Measurements from ENCODE around the gene HMGB3. TPM values are rescaled to one million over a fixed set of nuclear protein-coding genes. Genes with fewer than 3 reads are reported as not detected.
"Not testable (repeated sequence)": the region's sequence is repeated elsewhere in the genome, so short reads cannot be mapped to it uniquely, and the experiment has no call there.

Gene HMGB3
- total RNA-seq, 4 donors from 2014 or later, result 2.7 to 8.4 (median 4.9) TPM

- no peak for DNase-seq (ENCODE audit: low spot score in 2 of 2)
- TF ChIP-seq CTCF (IDR thresholded peaks at IDR 0.05) (no peak), EP300 (IDR thresholded peaks at IDR 0.05) (no peak), POLR2A (IDR thresholded peaks at IDR 0.05) (no peak)
- Histone ChIP-seq H3K27ac (no peak overlapping the region), H3K4me3 (no peak overlapping the region), H3K27me3 (no peaks in the 10 kb centered on the region), H3K36me3 (no peaks in the 10 kb centered on the region), H3K9me3 (peaks cover 0 to 9% (median 0%) of the 10 kb centered on the region in 4 donors), H3K4me1 (no peaks in the 10 kb centered on the region)
- 81 to 100% methylated on average over 1 to 3 of the region's 3 CpGs for WGBS, 2 donors
These were observed 28.2 kb upstream of the HMGB3 start for GRCh38 chrX:150954951-150955350.

- no peaks in the 10 kb centered on the region for H3K36me3 ChIP-seq
- TF ChIP-seq POLR2A (IDR thresholded peaks at IDR 0.05) (no peak), EP300 (IDR thresholded peaks at IDR 0.05) (no peak), CTCF (IDR thresholded peaks at IDR 0.05) (no peak)
- no peak for DNase-seq (ENCODE audit: low spot score in 2 of 2)
- no peaks in the 10 kb centered on the region for H3K4me1 ChIP-seq
- WGBS, 2 donors, result 70 to 100% methylated on average over 1 to 2 of the region's 2 CpGs
- H3K9me3 ChIP-seq, result peaks cover 0 to 9% (median 0%) of the 10 kb centered on the region in 4 donors
- no peaks in the 10 kb centered on the region for H3K27me3 ChIP-seq
- H3K4me3 ChIP-seq, result no peak overlapping the region
- H3K27ac ChIP-seq, result no peak overlapping the region
These were observed 27.5 kb upstream of the HMGB3 start for GRCh38 chrX:150955590-150955989.

GRCh38 chrX:150958177-150958576 lies 25.0 kb upstream of the HMGB3 start:
- H3K27ac ChIP-seq, result no peak overlapping the region
- H3K36me3 ChIP-seq, result no peaks in the 10 kb centered on the region
- H3K4me1 ChIP-seq, result no peaks in the 10 kb centered on the region
- H3K9me3 ChIP-seq, result peaks cover 0 to 9% (median 0%) of the 10 kb centered on the region in 4 donors
- 71% methylated on average over 1 of the region's 1 CpG; no CpG with 5 or more reads in 1 of the 2 donors for WGBS, 2 donors
- no peak overlapping the region for H3K4me3 ChIP-seq
- no peaks in the 10 kb centered on the region for H3K27me3 ChIP-seq
- TF ChIP-seq EP300 (IDR thresholded peaks at IDR 0.05), result no peak
- no peak for TF ChIP-seq POLR2A (IDR thresholded peaks at IDR 0.05)
- no peak for TF ChIP-seq CTCF (IDR thresholded peaks at IDR 0.05)
- no peak for DNase-seq (ENCODE audit: low spot score in 2 of 2)

- TF ChIP-seq EP300 (IDR thresholded peaks at IDR 0.05), result no peak
- TF ChIP-seq CTCF (IDR thresholded peaks at IDR 0.05), result no peak
- TF ChIP-seq POLR2A (IDR thresholded peaks at IDR 0.05), result no peak
- Histone ChIP-seq H3K27ac (no peak overlapping the region), H3K4me1 (no peaks in the 10 kb centered on the region), H3K9me3 (peaks cover 0 to 9% (median 0%) of the 10 kb centered on the region in 4 donors), H3K4me3 (no peak overlapping the region), H3K27me3 (no peaks in the 10 kb centered on the region), H3K36me3 (no peaks in the 10 kb centered on the region)
- DNase-seq (ENCODE audit: low spot score in 2 of 2), result no peak
- WGBS, 2 donors, result 81 to 100% methylated on average over 2 of the region's 2 CpGs
These were observed 23.6 kb upstream of the HMGB3 start for GRCh38 chrX:150959557-150959956.

GRCh38 chrX:150961631-150962030 lies 21.5 kb upstream of the HMGB3 start:
- H3K36me3 ChIP-seq, result no peaks in the 10 kb centered on the region
- no peak overlapping the region for H3K4me3 ChIP-seq
- WGBS, 2 donors, result 85 to 100% methylated on average over 6 to 7 of the region's 7 CpGs
- no peaks in the 10 kb centered on the region for H3K27me3 ChIP-seq
- TF ChIP-seq CTCF (IDR thresholded peaks at IDR 0.05) (no peak), EP300 (IDR thresholded peaks at IDR 0.05) (no peak), POLR2A (IDR thresholded peaks at IDR 0.05) (no peak)
- DNase-seq (ENCODE audit: low spot score in 2 of 2), result no peak
- H3K27ac ChIP-seq, result no peak overlapping the region
- no peaks in the 10 kb centered on the region for H3K4me1 ChIP-seq
- no peaks in the 10 kb centered on the region for H3K9me3 ChIP-seq

- H3K27ac ChIP-seq; H3K36me3 ChIP-seq; H3K4me3 ChIP-seq; H3K27me3 ChIP-seq; H3K9me3 ChIP-seq; DNase-seq (ENCODE audit: low spot score in 2 of 2); H3K4me1 ChIP-seq: not testable (repeated sequence)
- 87 to 96% methylated on average over 12 of the region's 12 CpGs for WGBS, 2 donors
These were observed 18.7 kb upstream of the HMGB3 start for GRCh38 chrX:150964416-150964815.

Data from tibial nerve (tissue), 4 donors.